PC-3 (cell line): ENCODE measurements around the gene HMCN2.

Experiments
- EZH2phosphoT487 ChIP-seq: fragments of 300-600 bp; sonication (generic); IDR thresholded peaks from 2 replicates; pipeline ENCODE4 v1.6.1; 2018; ENCODE audit warnings: mild to moderate bottlenecking, antibody characterized with exemption, low read length, borderline replicate concordance
- TF ChIP-seq, protein P1 (sequence below): fragments of 300-600 bp; sonication (generic); conservative IDR thresholded peaks from 2 replicates; pipeline ENCODE4 v1.5.1; 2017; ENCODE audit warnings: antibody characterized with exemption, low read depth, mild to moderate bottlenecking, low read length

DNA sequence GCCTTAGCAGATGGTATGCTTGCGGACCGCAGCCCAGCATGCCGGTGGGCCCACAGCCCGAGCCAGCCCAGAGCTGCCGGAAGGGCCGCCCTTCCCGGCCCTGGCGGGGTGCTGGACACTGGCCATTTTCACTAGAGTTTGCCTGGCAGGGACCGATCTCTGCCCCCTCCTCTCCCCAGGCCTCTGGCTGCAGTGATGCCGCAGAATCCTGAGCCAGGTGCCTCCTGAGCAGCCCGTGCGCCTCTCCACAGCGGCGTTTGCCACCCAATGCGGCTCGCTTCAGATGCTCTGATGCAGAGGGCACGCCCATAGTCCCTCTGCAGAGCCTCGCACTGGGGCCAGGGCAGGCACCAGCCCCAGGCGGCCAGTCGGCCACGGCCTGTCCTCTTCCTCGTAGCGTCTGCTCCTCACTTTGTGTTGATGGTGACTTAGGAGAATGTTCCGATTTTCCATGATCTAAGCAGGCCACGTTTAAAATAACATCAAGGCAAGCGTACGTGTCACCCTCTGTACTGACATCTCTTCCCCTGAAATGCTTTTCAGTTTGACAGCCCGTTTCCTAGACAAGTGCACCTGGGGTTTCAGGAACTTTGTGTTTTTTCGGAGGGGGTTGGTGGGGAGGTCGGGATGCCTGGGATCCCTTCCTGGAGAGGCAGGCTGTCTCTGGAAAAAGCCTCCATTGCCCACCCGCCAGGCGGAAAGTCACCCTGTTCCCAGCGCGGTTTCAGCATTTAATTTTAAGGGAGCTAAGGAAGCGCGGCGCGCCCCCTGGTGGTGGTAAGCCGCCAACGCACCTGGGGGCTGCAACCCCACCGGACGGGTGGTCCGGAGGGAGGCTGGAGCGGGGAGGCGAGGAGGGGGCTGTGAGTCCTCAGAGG lies 29.8 kb upstream of the HMCN2 start:
- TF ChIP-seq, protein P1, sequence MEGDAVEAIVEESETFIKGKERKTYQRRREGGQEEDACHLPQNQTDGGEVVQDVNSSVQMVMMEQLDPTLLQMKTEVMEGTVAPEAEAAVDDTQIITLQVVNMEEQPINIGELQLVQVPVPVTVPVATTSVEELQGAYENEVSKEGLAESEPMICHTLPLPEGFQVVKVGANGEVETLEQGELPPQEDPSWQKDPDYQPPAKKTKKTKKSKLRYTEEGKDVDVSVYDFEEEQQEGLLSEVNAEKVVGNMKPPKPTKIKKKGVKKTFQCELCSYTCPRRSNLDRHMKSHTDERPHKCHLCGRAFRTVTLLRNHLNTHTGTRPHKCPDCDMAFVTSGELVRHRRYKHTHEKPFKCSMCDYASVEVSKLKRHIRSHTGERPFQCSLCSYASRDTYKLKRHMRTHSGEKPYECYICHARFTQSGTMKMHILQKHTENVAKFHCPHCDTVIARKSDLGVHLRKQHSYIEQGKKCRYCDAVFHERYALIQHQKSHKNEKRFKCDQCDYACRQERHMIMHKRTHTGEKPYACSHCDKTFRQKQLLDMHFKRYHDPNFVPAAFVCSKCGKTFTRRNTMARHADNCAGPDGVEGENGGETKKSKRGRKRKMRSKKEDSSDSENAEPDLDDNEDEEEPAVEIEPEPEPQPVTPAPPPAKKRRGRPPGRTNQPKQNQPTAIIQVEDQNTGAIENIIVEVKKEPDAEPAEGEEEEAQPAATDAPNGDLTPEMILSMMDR, result peak; percentile 87
- TF ChIP-seq EZH2phosphoT487, result no peak
